Measurements from ENCODE around the gene ATAD3A. TPM values are rescaled to one million over a fixed set of nuclear protein-coding genes. Genes with fewer than 3 reads are reported as not detected.

The ATAD3A gene
- total and polyA plus RNA-seq, 9 of the 15 experiments (the other 6 are each of a cell fraction or from before 2014, with no cell fraction given): 0.10 to 173 (median 36.7) TPM

DNA sequence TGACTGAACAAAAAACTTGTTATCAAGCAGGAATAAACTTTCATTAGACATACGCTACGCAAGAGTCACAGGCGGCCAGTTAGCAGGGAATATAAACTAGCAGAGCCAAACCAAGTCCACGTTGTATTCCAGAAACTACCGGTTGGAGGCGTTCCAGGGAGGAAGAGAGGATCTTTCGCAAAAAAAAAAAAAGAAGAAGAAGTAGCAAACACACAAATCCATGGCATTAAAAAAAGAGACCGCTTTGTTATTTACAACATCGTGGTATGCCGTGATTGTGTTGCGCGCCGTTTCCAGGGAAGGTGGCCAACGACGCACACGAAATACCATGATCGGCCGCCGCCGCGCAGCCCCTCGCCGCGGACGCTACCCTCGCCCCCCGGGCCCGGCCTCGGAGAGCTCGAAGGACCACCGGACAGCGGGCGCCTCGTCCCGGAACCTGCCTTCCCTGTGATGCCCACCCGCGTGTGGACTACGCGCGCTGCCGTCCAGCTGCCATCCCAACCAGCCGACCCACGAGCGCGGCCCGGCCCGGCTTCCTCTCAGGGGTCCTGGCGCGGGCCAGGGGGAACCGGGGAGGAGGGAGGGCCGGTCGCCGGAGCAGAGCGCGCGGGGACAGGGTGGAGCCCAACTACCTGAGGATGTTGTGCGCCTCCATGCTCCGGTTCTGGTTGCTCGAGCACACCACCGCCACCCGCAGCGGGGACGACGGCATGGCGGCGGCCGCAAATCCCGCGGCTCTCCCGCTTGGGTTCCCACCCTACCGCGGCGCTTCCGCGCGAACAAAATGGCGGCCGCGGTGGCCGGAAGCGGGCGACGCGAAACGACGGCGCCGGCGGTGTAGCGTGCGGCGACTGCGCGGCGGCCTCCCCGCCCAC, 62.1 kb downstream of the ATAD3A start (continued):
- peak; percentile 49 for TF ChIP-seq VEZF1 (CRISPR knock-in tag; IDR thresholded peaks at IDR 0.05)
- TF ChIP-seq RBM25 (IDR thresholded peaks at IDR 0.05; ENCODE audit: low read depth, low read length, severe bottlenecking): peak; percentile 94
- TF ChIP-seq RAD51 (IDR thresholded peaks at IDR 0.05; ENCODE audit: borderline replicate concordance, low read depth): no peak
- TF ChIP-seq TRIM28 (IDR thresholded peaks at IDR 0.05): no peak
- TF ChIP-seq TFAM (CRISPR knock-in tag; conservative IDR thresholded peaks at IDR 0.05): no peak
- TF ChIP-seq CC2D1A (IDR thresholded peaks at IDR 0.05): peak; percentile 15; the same call in 1 of the 2 replicates
- TF ChIP-seq CBX2 (IDR thresholded peaks at IDR 0.05; ENCODE audit: insufficient read depth, low read length, poor library complexity, severe bottlenecking): no peak
- no peak for TF ChIP-seq STAG1 (CRISPR knock-in tag; IDR thresholded peaks at IDR 0.05; ENCODE audit: borderline replicate concordance)
- TF ChIP-seq ELF1 (tag; IDR thresholded peaks at IDR 0.05): peak; percentile 98
- TF ChIP-seq FOXJ3 (CRISPR knock-in tag; IDR thresholded peaks at IDR 0.05): no peak
- TF ChIP-seq SMAD1 (IDR thresholded peaks at IDR 0.05; ENCODE audit: low read depth, low read length, partially characterized antibody): peak; percentile 53
- no peak for TF ChIP-seq ARID1B (IDR thresholded peaks at IDR 0.05)
- peak; percentile 75 for TF ChIP-seq KDM5B (IDR thresholded peaks at IDR 0.05; ENCODE audit: insufficient replicate concordance, low read depth, low read length)
- peak; percentile 88 for TF ChIP-seq SRSF1 (IDR thresholded peaks at IDR 0.05; ENCODE audit: low read depth, low read length)
- peak; percentile 12; the same call in 1 of the 2 replicates for TF ChIP-seq JUND (IDR thresholded peaks at IDR 0.05; ENCODE audit: borderline replicate concordance, low read depth, low read length)
- no peak for TF ChIP-seq JUND (tag; IDR thresholded peaks at IDR 0.05; ENCODE audit: borderline replicate concordance, low read depth, low read length)
- TF ChIP-seq, protein P1, sequence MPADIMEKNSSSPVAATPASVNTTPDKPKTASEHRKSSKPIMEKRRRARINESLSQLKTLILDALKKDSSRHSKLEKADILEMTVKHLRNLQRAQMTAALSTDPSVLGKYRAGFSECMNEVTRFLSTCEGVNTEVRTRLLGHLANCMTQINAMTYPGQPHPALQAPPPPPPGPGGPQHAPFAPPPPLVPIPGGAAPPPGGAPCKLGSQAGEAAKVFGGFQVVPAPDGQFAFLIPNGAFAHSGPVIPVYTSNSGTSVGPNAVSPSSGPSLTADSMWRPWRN (IDR thresholded peaks at IDR 0.05; ENCODE audit: low read depth): no peak
- TF ChIP-seq ZNF263 (CRISPR knock-in tag; IDR thresholded peaks at IDR 0.05; ENCODE audit: borderline replicate concordance): no peak
- TF ChIP-seq, protein P2, sequence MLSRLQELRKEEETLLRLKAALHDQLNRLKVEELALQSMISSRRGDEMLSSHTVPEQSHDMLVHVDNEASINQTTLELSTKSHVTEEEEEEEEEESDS (CRISPR knock-in tag; IDR thresholded peaks at IDR 0.05): no peak
- peak; percentile 48; the same call in 1 of the 2 replicates for TF ChIP-seq FOXK1 (CRISPR knock-in tag; IDR thresholded peaks at IDR 0.05; ENCODE audit: borderline replicate concordance)
- peak in 1 of 2 experiments; percentile 85; a peak in 3 of 4 replicates for TF ChIP-seq SIN3A (IDR thresholded peaks at IDR 0.05; ENCODE audit: borderline replicate concordance in 2 of 2, control insufficient read depth in 1 of 2, low read depth in 2 of 2, low read length in 2 of 2)
- no peak for TF ChIP-seq POLR2AphosphoS2 (IDR thresholded peaks at IDR 0.05; ENCODE audit: low read length)
- no peak for TF ChIP-seq HDAC3 (IDR thresholded peaks at IDR 0.05; ENCODE audit: borderline replicate concordance, partially characterized antibody)
- no peak for TF ChIP-seq ZNF217 (CRISPR knock-in tag; IDR thresholded peaks at IDR 0.05)
- TF ChIP-seq SMC3 (conservative IDR thresholded peaks at IDR 0.05; ENCODE audit: insufficient read depth, low read depth, low read length): no peak

Data from K562 (cell line).